DOHH2 (cell line): ENCODE data around the gene TERB1.

Source experiments
- H3F3A ChIP-seq: fragments of 200-600 bp; sonication (generic), shearing (Covaris generic); 2 replicates; pipeline ENCODE4 v1.6.0; 2016; ENCODE audit warnings: antibody characterized with exemption, mild to moderate bottlenecking; ENCODE audit not compliant: control insufficient read depth, insufficient read depth
- H3K27ac ChIP-seq: fragments of 200-600 bp; sonication (generic); 2 replicates; pipeline ENCODE4 v1.5.1; 2014; ENCODE audit warnings: low read depth, mild to moderate bottlenecking, low read length, moderate library complexity
- H3K27me3 ChIP-seq: fragments of 200-600 bp; sonication (generic); 2 replicates; pipeline ENCODE4 v1.6.1; 2014; ENCODE audit warnings: mild to moderate bottlenecking, low read length, mixed read lengths; ENCODE audit not compliant: control insufficient read depth
- H3K36me3 ChIP-seq: fragments of 200-600 bp; sonication (generic); 2 replicates; pipeline ENCODE4 v1.6.1; 2014; ENCODE audit warnings: mild to moderate bottlenecking, low read length, moderate library complexity, mixed read lengths; ENCODE audit not compliant: control insufficient read depth
- H3K4me1 ChIP-seq: fragments of 200-600 bp; sonication (generic); 2 replicates; pipeline ENCODE4 v1.6.1; 2014; ENCODE audit warnings: mild to moderate bottlenecking, low read length, mixed read lengths; ENCODE audit not compliant: control insufficient read depth
- H3K4me2 ChIP-seq: fragments of 200-600 bp; sonication (generic); 2 replicates; pipeline ENCODE4 v1.6.0; 2014; ENCODE audit warnings: mild to moderate bottlenecking, low read length, moderate library complexity
- H3K4me3 ChIP-seq: fragments of 200-600 bp; sonication (generic); 2 replicates; pipeline ENCODE4 v1.5.1; 2014; ENCODE audit warnings: mild to moderate bottlenecking, low read length, mixed read lengths
- H3K79me2 ChIP-seq: fragments of 200-600 bp; sonication (generic); 2 replicates; pipeline ENCODE4 v1.6.1; 2014; ENCODE audit warnings: mild to moderate bottlenecking, low read length, mixed read lengths; ENCODE audit not compliant: control insufficient read depth
- H3K9me2 ChIP-seq: fragments of 200-600 bp; sonication (generic); replicated peaks from 2 replicates; pipeline ENCODE4 v1.6.1; 2014; ENCODE audit warnings: mild to moderate bottlenecking, low read length, mixed read lengths; ENCODE audit not compliant: control insufficient read depth
- H3K9me3 ChIP-seq: fragments of 200-600 bp; sonication (generic); 2 replicates; pipeline ENCODE4 v1.6.1; 2014; ENCODE audit warnings: antibody characterized with exemption, low read length, mixed read lengths; ENCODE audit not compliant: control insufficient read depth, insufficient read depth
- H4K20me1 ChIP-seq: fragments of 200-600 bp; sonication (generic); 2 replicates; pipeline ENCODE4 v1.6.0; 2014; ENCODE audit warnings: low read depth, mild to moderate bottlenecking, antibody characterized with exemption, low read length, moderate library complexity; ENCODE audit not compliant: control insufficient read depth, insufficient read depth
- CTCF ChIP-seq: fragments of 200-600 bp; sonication (generic); IDR thresholded peaks from one replicate; pipeline ENCODE4 v1.5.1; 2014; ENCODE audit warnings: antibody characterized with exemption, mild to moderate bottlenecking, low read depth, low read length; ENCODE audit not compliant: poor library complexity, severe bottlenecking
- EZH2phosphoT487 ChIP-seq: fragments of 200-600 bp; sonication (generic); IDR thresholded peaks from 2 replicates; pipeline ENCODE4 v1.6.1; 2017; ENCODE audit warnings: borderline replicate concordance, mild to moderate bottlenecking, antibody characterized with exemption, low read length, moderate library complexity, mixed read lengths

Gene TERB1

GRCh38 chr16:66845080-66845410, 43.7 kb upstream of the TERB1 start:
- Histone ChIP-seq H3K9me3 (no peaks in the 10 kb centered on the region), H3K4me1 (peaks cover 14% of the 10 kb centered on the region), H3K27ac (no peak overlapping the region), H3K79me2 (no peaks in the 10 kb centered on the region), H3K4me3 (no peak overlapping the region), H3K4me2 (no peak overlapping the region), H3K9me2 (no peaks in the 10 kb centered on the region), H3F3A (no peaks in the 10 kb centered on the region), H3K36me3 (no peaks in the 10 kb centered on the region), H4K20me1 (0 out of 2 replicates have a peak, but pooled peaks cover 4% of the 10 kb centered on the region), H3K27me3 (peaks cover 37% of the 10 kb centered on the region)
- TF ChIP-seq EZH2phosphoT487, result no peak
- TF ChIP-seq CTCF, result no peak

- no peak within 1 kb of the TSS for H3K4me2 ChIP-seq
- H3K36me3 ChIP-seq, result no peaks in the 10 kb centered on the region
- H3K9me3 ChIP-seq, result no peaks in the 10 kb centered on the region
- 0 out of 2 replicates have a peak, but pooled peaks cover 4% of the 10 kb centered on the region for H4K20me1 ChIP-seq
- H3K27ac ChIP-seq, result no peak within 1 kb of the TSS
- H3K9me2 ChIP-seq, result no peaks in the 10 kb centered on the region
- TF ChIP-seq CTCF, result no peak
- no peak for TF ChIP-seq EZH2phosphoT487
- no peaks in the 10 kb centered on the region for H3F3A ChIP-seq
- H3K79me2 ChIP-seq, result no peaks in the 10 kb centered on the region
- H3K4me1 ChIP-seq, result peaks cover 14% of the 10 kb centered on the region
- H3K27me3 ChIP-seq, result peaks cover 37% of the 10 kb centered on the region
- no peak within 1 kb of the TSS for H3K4me3 ChIP-seq
These were observed 43.1 kb upstream of the TERB1 start, which contains the start of gene CA7 for GRCh38 chr16:66844342-66845079. CA7 (plus strand) TSS chr16:66844414; CDS start chr16:66844488, 74 bp downstream.

GRCh38 chr16:66844009-66844341, 42.6 kb upstream of the TERB1 start:
- Histone ChIP-seq H3K9me3 (no peaks in the 10 kb centered on the region), H3K4me2 (no peak overlapping the region), H3K27me3 (peaks cover 37% of the 10 kb centered on the region), H3K4me1 (peaks cover 14% of the 10 kb centered on the region), H3F3A (no peaks in the 10 kb centered on the region), H3K27ac (no peak overlapping the region), H3K4me3 (no peak overlapping the region), H3K36me3 (no peaks in the 10 kb centered on the region), H4K20me1 (0 out of 2 replicates have a peak, but pooled peaks cover 4% of the 10 kb centered on the region), H3K79me2 (no peaks in the 10 kb centered on the region), H3K9me2 (no peaks in the 10 kb centered on the region)
- TF ChIP-seq CTCF (no peak), EZH2phosphoT487 (no peak)
